H9 (cell line): ENCODE results near the gene SELENOV. TPM values are rescaled to one million over a fixed set of nuclear protein-coding genes. Genes with fewer than 3 reads are reported as not detected.

Experiments
- DNase-seq: peaks from one replicate; pipeline ENCODE4 v3.0.0-alpha.2; 2017
- H2AFZ ChIP-seq: one replicate; pipeline ENCODE4 v1.6.1; 2013; ENCODE audit warnings: mild to moderate bottlenecking, low read length, control low read depth, moderate library complexity
- H2AK5ac ChIP-seq: 2 replicates; pipeline ENCODE4 v1.6.1; 2013; ENCODE audit warnings: low read length, control low read depth, mixed read lengths; ENCODE audit not compliant: insufficient read length
- H2BK120ac ChIP-seq: one replicate; pipeline ENCODE4 v1.6.1; 2013; ENCODE audit warnings: low read depth, mild to moderate bottlenecking, low read length, control low read depth, inconsistent platforms; ENCODE audit not compliant: poor library complexity, severe bottlenecking
- H2BK12ac ChIP-seq: 2 replicates; pipeline ENCODE4 v1.6.1; 2013; ENCODE audit warnings: low read length, control low read depth, mixed read lengths, low read depth; ENCODE audit not compliant: insufficient read length
- H2BK15ac ChIP-seq: 2 replicates; pipeline ENCODE4 v1.6.1; 2013; ENCODE audit warnings: low read depth, low read length, control low read depth
- H2BK20ac ChIP-seq: one replicate; pipeline ENCODE4 v1.6.1; 2013; ENCODE audit warnings: low read depth, mild to moderate bottlenecking, low read length, control low read depth, inconsistent platforms; ENCODE audit not compliant: poor library complexity, severe bottlenecking
- H2BK5ac ChIP-seq: 2 replicates; pipeline ENCODE4 v1.6.1; 2013; ENCODE audit warnings: low read length, control low read depth, mixed read lengths; ENCODE audit not compliant: insufficient read length
- H3K14ac ChIP-seq: 2 replicates; pipeline ENCODE4 v1.6.1; 2013; ENCODE audit warnings: low read length, control low read depth; ENCODE audit not compliant: insufficient read depth
- H3K18ac ChIP-seq: 2 replicates; pipeline ENCODE4 v1.6.1; 2013; ENCODE audit warnings: low read depth, mild to moderate bottlenecking, mixed read lengths, low read length, control low read depth; ENCODE audit not compliant: insufficient read length
- H3K23ac ChIP-seq: 2 replicates; pipeline ENCODE4 v1.6.1; 2013; ENCODE audit warnings: low read length, control low read depth, mixed read lengths, low read depth; ENCODE audit not compliant: insufficient read length
- H3K23me2 ChIP-seq: 2 replicates; pipeline ENCODE4 v1.6.1; 2013; ENCODE audit warnings: low read depth, mild to moderate bottlenecking, mixed read lengths, low read length, control low read depth; ENCODE audit not compliant: insufficient read length, poor library complexity, severe bottlenecking
- H3K27ac ChIP-seq: 2 replicates; pipeline ENCODE4 v1.5.1; 2013; ENCODE audit warnings: low read length, control low read depth, mixed read lengths, low read depth; ENCODE audit not compliant: insufficient read length
- H3K27me3 ChIP-seq: 2 replicates; pipeline ENCODE4 v1.6.1; 2013; ENCODE audit warnings: low read length, control low read depth, inconsistent platforms; ENCODE audit not compliant: insufficient read depth
- H3K4ac ChIP-seq: 2 replicates; pipeline ENCODE4 v1.6.1; 2013; ENCODE audit warnings: low read depth, mild to moderate bottlenecking, control low read depth, inconsistent platforms, low read length, moderate library complexity
- H3K4me1 ChIP-seq: 2 replicates; pipeline ENCODE4 v1.6.1; 2013; ENCODE audit warnings: low read length, control low read depth, inconsistent platforms; ENCODE audit not compliant: insufficient read depth
- H3K4me2 ChIP-seq: 2 replicates; pipeline ENCODE4 v1.6.1; 2013; ENCODE audit warnings: low read length, control low read depth, mixed read lengths; ENCODE audit not compliant: insufficient read length, insufficient read depth
- H3K56ac ChIP-seq: 2 replicates; pipeline ENCODE4 v1.6.1; 2013; ENCODE audit warnings: low read depth, mild to moderate bottlenecking, mixed read lengths, low read length, control low read depth; ENCODE audit not compliant: insufficient read length
- H3K79me1 ChIP-seq: 2 replicates; pipeline ENCODE4 v1.6.1; 2013; ENCODE audit warnings: low read depth, mild to moderate bottlenecking, moderate library complexity, low read length, control low read depth, inconsistent platforms; ENCODE audit not compliant: insufficient read depth, poor library complexity, severe bottlenecking
- H3K79me2 ChIP-seq: 2 replicates; pipeline ENCODE4 v1.6.1; 2013; ENCODE audit warnings: low read length, control low read depth, inconsistent platforms; ENCODE audit not compliant: insufficient read depth
- H3K9ac ChIP-seq: 2 replicates; pipeline ENCODE4 v1.6.1; 2013; ENCODE audit warnings: low read length, control low read depth, mixed read lengths; ENCODE audit not compliant: insufficient read length; ENCODE audit errors: extremely low read depth
- H3K9me3 ChIP-seq: one replicate; pipeline ENCODE4 v1.6.1; 2013; ENCODE audit warnings: low read depth, low read length, inconsistent platforms; ENCODE audit not compliant: control insufficient read depth
- H3T11ph ChIP-seq: one replicate; pipeline ENCODE4 v1.6.1; 2013; ENCODE audit warnings: mild to moderate bottlenecking, low read length, control low read depth, inconsistent platforms
- H4K20me1 ChIP-seq: one replicate; pipeline ENCODE4 v1.6.1; 2013; ENCODE audit not compliant: control insufficient read depth, insufficient read length, insufficient read depth
- H4K5ac ChIP-seq: 2 replicates; pipeline ENCODE4 v1.6.1; 2013; ENCODE audit warnings: low read depth, mild to moderate bottlenecking, mixed read lengths, low read length, control low read depth; ENCODE audit not compliant: insufficient read length
- H4K8ac ChIP-seq: replicated peaks from 2 replicates; pipeline ENCODE4 v1.6.1; 2013; ENCODE audit warnings: low read length, control low read depth, mixed read lengths, low read depth; ENCODE audit not compliant: insufficient read length
- H4K91ac ChIP-seq: 2 replicates; pipeline ENCODE4 v1.6.1; 2013; ENCODE audit warnings: low read depth, mild to moderate bottlenecking, moderate library complexity, mixed read lengths, low read length, control low read depth; ENCODE audit not compliant: insufficient read length
- H3K27ac Mint-ChIP-seq, 3 experiments: 2 replicates in 2 of 3; 3 replicates in 1 of 3; pipeline ENCODE4 v1.8.0; 2020 to 2021; ENCODE audit warnings: mixed read lengths in 3 of 3, mild to moderate bottlenecking in 1 of 3, moderate library complexity in 1 of 3
- H3K27me3 Mint-ChIP-seq: 2 replicates; pipeline ENCODE4 v1.8.0; 2021; ENCODE audit warnings: low read depth, mild to moderate bottlenecking, moderate library complexity, mixed read lengths
- H3K36me3 Mint-ChIP-seq, 3 experiments: 2 replicates in 2 of 3; 3 replicates in 1 of 3; pipeline ENCODE4 v1.8.0; 2020 to 2021; ENCODE audit warnings: low read depth in 3 of 3, mixed read lengths in 3 of 3; ENCODE audit not compliant: insufficient read depth in 1 of 3
- H3K4me1 Mint-ChIP-seq, 2 experiments: 2 replicates each; pipeline ENCODE4 v1.8.0; 2020; ENCODE audit warnings: mixed read lengths in 2 of 2
- H3K4me3 Mint-ChIP-seq, 2 experiments: 2 replicates in 1 of 2; 3 replicates in 1 of 2; pipeline ENCODE4 v1.8.0; 2020 to 2021; ENCODE audit warnings: mild to moderate bottlenecking in 2 of 2, mixed read lengths in 2 of 2, moderate library complexity in 1 of 2
- H3K9me3 Mint-ChIP-seq, 2 experiments: 2 replicates in 1 of 2; 3 replicates in 1 of 2; pipeline ENCODE4 v1.8.0; 2020; ENCODE audit warnings: mild to moderate bottlenecking in 2 of 2, mixed read lengths in 2 of 2, moderate library complexity in 1 of 2
- CTCF ChIP-seq: fragments of 200-600 bp; sonication (generic); conservative IDR thresholded peaks from 3 replicates; pipeline ENCODE4 v1.8.0; 2021; ENCODE audit warnings: antibody characterized with exemption, mild to moderate bottlenecking
- WGBS: extraction: QIAGEN DNeasy Blood & Tissue Kit; methylation state at CpG from one replicate; pipeline ENCODE4 v1.1.7; 2013; ENCODE audit warnings: missing lambda C conversion rate, low lambda C conversion rate, mixed read lengths; ENCODE audit not compliant: insufficient read length; ENCODE audit errors: extremely low coverage; 5-methylcytosine and 5-hydroxymethylcytosine counted together
- total RNA-seq: library from RNA; stranded (reverse); gene quantifications from 2 replicates; pipeline ENCODE4 v1.2.1, GENCODE V29; 2021

Gene SELENOV
- total RNA-seq, 1 experiment from 2014 or later: 6.9 TPM

DNA sequence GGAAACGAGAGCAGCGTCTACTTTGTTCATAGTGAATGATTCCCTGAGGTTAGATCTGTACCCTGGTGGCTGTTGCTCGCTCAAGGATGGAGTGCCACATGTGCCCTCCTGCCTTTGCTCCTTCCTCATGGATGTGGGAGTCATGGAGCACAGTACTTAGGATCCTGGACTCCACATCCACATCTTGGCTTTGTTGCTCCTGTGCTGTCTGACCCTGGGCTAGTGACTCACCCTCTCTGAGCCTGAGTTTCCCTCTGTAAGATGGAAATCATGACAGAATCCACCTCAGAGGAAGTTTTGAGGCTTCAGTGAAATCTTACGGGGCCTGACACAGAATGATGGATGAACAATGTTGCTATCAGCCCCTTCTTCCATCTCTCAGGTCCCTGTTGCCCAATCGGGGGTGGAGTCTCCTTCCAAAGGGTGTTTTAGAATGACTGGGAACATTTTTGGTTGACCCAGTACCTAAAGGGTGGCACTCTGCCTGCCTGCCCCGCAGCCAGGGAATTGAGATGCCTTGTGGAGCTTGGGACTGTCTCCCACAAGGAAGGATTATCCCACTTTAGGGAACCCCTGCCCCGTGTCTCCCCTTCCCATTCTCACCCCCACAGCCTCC lies 44.1 kb upstream of the SELENOV start:
- Histone ChIP-seq H3K27ac (no peak overlapping the region), H4K5ac (no peak overlapping the region), H4K20me1 (peaks cover 3% of the 10 kb centered on the region), H2BK20ac (no peak overlapping the region), H4K8ac (no peak overlapping the region), H3K9me3 (no peaks in the 10 kb centered on the region), H4K91ac (no peak overlapping the region), H3K79me2 (no peaks in the 10 kb centered on the region), H3K27me3 (no peaks in the 10 kb centered on the region), H3K23ac (no peak overlapping the region), H3K9ac (no peak overlapping the region), H3T11ph (no peak overlapping the region), H3K79me1 (no peaks in the 10 kb centered on the region), H3K23me2 (no peaks in the 10 kb centered on the region), H3K18ac (no peak overlapping the region), H2BK120ac (no peak overlapping the region), H2BK15ac (no peak overlapping the region), H3K4ac (no peak overlapping the region), H2BK5ac (no peak overlapping the region), H2AK5ac (no peak overlapping the region), H3K4me2 (no peak overlapping the region), H3K14ac (no peak overlapping the region), H3K4me1 (no peaks in the 10 kb centered on the region), H3K56ac (no peak overlapping the region), H2BK12ac (no peak overlapping the region), H2AFZ (no peak overlapping the region)
- no peak for TF ChIP-seq CTCF
- H3K4me1 Mint-ChIP-seq: peaks cover 0 to 5% of the 10 kb centered on the region in 2 experiments; a peak in 1 of 4 replicates
- no peak overlapping the region for H3K27ac Mint-ChIP-seq
- no CpG with 5 or more reads among the region's 7 CpGs for WGBS
- peaks cover 51 to 84% (median 78%) of the 10 kb centered on the region in 3 experiments for H3K36me3 Mint-ChIP-seq
- no peak overlapping the region for H3K4me3 Mint-ChIP-seq
- no peaks in the 10 kb centered on the region; the same call in 1 of the 2 replicates for H3K27me3 Mint-ChIP-seq
- DNase-seq: no peak
- no peaks in the 10 kb centered on the region; a peak in 1 of 5 replicates for H3K9me3 Mint-ChIP-seq
